HT-29 (cell line): ENCODE results near the gene C20orf173. TPM values are rescaled to one million over a fixed set of nuclear protein-coding genes. Genes with fewer than 3 reads are reported as not detected.
"Not testable (repeated sequence)": the region's sequence is repeated elsewhere in the genome, so short reads cannot be mapped to it uniquely, and the experiment has no call there.

ENCODE experiments used
- DNase-seq: peaks from one replicate; pipeline ENCODE4 v3.0.0-alpha.2; 2015; ENCODE audit warnings: low spot score
- total RNA-seq: library from RNA; depleted of rRNA; stranded (reverse); fragments of >200 nt; shearing (Covaris generic); gene quantifications from 2 replicates; pipeline ENCODE4 v1.2.3, GENCODE V29; 2014

C20orf173 gene
- total RNA-seq, 1 experiment from 2014 or later: not detected

DNA sequence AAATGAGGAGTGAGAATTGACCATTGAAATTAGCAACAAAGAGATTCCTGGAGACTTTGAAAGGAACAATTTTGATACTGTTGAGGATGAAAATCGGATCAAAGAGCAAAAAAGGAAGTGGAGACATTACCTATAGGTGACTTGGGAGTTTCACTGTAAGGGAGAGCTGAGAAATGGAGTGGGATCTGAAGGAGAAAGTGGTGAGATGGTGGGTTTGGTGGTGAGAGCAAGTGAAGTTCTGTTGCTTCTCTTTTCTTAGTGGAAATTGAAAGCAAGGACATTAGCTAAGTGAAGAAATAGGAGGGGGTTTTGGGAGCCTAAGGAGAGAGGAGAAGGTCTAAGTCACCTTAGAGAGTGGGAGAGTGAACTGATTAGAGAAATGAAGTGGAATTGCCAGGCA lies 16.7 kb upstream of the C20orf173 start:
- DNase-seq: no peak

DNA sequence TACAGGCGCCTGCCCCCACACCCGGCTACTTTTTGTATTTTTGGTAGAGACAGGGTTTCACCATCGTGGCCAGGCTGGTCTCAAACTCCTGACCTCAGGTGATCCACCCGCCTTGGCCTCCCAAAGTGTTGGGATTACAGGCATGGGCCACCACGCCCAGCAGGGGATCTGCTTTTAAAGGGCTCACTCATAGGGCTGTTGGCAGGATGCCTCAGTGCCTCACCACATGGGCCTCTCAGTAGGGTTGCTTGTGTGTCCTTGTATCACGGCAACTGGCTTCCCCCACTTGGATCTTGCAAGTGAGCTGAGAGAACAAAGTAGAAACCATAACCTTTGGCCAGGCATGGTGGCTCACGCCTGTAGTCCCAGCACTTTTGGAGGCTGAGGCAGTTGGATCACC lies 15.5 kb upstream of the C20orf173 start:
- not testable (repeated sequence) for DNase-seq

DNA sequence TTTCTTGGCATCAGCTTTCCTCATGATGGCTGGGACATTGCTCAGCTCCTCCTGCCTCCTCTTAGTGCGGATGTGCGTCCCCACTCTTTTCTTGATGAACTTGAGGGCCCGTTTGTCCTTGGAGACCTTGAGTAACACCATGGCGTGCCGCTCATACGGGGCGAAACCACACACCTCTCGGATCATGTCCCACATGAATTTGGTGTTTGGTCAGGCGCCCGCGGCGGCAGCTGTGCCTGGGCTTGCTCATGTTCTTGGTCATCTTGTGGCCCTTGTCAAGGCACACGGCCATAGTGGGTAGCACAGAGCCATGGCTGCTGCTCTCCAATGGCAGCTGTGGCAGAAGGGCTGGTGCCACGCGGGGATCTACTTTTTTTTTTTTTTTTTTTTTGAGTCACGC lies 15.0 kb upstream of the C20orf173 start:
- DNase-seq: no peak

DNA sequence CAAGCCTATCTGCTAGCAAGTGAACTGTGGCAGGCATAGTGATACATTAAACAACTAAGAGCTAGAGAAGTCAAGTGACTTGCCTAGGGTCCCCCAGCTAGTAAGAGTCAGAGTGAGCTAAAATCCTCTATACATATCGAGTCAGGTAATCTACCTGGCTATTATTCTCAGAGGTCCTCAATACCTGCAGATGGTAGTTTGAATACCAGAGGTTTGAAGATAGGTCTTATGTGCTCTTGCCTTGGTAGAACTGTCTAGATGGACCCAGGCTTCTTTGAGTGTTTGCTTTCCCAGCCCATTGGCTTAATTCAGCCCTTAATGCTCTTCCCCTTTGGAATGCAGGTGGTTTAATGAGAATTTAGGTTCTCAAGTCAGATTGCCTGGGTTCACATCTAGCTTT lies 13.5 kb upstream of the C20orf173 start:
- DNase-seq: no peak

DNA sequence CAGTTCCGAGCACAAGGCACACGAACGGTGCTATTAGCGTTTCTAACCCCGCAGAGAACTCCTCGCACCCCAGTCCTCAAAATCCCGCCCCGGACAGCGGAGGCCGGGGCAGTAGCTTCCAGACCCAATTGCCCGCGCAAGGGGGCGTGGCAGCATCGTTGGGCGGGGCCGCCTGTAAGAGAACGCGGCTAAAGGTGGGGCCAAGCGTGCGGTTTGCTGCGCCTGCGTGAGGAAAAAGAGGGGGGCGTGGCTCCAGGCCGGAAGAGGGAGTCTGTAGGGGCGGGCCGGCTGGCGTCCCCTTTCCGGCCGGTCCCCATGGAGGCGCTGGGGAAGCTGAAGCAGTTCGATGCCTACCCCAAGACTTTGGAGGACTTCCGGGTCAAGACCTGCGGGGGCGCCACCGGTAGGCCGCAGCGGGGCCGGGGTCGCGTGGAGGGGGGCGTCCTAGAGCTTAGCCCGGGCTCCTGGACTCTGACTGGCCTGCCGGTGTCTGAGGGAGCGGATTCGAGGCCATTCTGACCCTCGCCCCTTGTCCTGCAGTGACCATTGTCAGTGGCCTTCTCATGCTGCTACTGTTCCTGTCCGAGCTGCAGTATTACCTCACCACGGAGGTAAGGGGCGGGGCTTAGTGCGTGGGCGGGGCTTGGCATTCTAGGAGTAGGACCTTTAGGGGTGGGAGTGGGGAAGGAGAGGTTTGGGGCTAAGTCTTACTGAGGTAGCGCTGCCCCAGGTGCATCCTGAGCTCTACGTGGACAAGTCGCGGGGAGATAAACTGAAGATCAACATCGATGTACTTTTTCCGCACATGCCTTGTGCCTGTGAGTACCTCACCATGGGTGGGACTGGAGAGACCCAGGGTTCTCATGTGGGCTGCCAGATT lies 12.6 kb upstream of the C20orf173 start, which contains the start of gene ERGIC3:
Gene ERGIC3 (plus strand): TSS at position 296 of the 880 bp plus-strand sequence. CDS start 20 bp downstream, at position 316.
- peak; percentile 99 for DNase-seq

DNA sequence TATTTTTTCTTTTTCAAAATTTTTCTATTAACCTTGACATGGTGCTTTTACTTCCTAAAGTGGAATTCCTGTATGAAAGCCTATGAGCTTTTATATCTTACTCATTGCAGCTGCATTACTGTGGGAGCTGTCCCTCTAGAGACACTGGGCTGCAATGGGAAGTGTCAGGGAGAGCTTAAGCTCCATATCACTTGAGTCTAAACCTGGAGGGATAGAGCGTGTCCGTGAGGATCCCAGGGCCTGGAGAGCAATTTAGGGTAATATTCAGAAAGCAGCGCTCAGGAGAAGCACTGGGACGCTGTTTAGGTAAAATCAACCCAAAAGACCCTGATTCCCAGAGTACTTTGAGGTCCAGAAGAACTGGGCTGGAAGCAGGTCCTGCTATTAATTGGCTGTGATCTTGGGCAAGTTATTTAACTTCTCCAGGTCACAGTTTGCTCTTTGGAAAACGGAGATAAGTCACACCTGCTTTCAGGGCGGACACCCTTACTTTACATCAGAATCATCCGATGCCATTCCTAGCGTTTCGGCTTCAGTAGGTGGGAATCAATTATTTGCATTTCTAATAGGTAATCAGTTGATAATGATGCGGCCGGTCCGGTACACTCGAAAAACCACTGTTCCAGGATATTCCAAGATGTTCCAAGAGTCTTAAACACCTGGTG lies 11.8 kb upstream of the C20orf173 start:
- peak; percentile 34 for DNase-seq

DNA sequence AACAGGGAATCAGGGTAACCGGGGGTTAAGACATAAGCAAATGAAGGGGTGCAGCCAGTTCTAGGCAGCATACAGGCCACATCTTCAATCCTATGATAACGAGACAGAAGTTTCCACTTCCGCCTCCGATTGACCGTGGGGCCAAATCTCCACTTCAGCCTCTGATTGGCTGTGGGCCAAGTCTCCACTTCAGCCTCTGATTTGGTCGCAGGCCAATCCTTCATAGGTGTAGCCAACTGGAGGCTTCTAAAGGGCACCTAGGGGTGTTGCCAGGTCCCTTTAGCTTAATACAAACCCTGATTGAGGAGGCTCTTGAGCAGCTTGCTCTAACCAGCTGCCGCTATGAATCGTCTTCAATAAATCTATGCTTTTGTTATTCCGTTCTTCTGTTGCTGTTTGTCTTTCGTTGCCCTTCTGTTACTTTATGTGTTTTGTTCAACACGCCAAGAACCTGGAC lies 10.3 kb upstream of the C20orf173 start:
- peak; percentile 95 for DNase-seq

DNA sequence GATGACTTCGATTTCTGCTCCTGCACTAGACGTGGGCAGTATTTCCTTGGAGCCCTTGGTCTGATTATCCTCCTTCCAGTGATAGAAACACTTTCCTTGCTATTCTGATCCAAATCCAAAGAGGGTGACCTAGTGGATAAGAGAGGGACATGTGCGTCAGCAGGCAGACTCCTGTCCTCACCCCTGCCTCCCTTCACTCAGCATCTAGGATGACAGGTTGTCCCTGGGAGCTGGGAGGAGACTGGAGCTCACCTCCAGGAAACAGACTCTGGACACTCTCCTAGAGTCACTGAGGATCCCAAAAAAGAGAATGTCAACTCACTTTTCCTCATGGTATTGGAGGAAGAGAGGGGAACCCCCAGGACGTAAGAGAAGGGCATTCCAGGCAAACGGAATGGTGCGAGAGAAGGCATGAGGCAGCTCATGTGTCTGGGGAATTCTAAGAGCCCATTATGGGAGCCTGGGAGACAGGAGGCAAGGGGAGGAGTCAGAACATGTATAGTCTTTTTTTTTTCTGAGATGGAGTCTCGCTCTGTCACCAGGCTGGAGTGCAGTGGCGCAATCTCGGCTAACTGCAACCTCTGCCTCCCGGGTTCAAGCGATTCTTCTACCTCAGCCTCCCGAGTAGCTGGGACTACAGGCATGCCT lies 2.2 kb downstream of the C20orf173 start:
- no peak for DNase-seq

DNA sequence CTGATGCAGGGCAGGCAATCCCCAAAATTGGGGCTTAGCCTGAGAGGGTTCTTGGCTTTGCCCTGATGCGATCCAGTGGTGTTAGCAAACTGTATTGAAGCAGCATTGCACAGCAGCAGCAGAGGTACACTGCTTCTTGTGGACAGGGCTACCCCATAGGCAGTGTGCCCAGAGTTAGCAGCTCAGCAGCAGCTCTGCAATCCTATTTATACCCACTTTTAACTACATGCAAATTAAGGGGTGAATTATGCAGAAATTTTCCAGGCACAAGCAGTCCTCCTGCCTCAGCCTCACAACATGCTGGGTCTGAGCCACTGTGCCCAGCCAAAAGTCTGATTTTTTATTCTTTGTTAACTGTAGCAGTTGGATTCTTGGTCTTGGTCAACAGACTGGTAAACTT lies 3.8 kb downstream of the C20orf173 start:
- DNase-seq: no peak

DNA sequence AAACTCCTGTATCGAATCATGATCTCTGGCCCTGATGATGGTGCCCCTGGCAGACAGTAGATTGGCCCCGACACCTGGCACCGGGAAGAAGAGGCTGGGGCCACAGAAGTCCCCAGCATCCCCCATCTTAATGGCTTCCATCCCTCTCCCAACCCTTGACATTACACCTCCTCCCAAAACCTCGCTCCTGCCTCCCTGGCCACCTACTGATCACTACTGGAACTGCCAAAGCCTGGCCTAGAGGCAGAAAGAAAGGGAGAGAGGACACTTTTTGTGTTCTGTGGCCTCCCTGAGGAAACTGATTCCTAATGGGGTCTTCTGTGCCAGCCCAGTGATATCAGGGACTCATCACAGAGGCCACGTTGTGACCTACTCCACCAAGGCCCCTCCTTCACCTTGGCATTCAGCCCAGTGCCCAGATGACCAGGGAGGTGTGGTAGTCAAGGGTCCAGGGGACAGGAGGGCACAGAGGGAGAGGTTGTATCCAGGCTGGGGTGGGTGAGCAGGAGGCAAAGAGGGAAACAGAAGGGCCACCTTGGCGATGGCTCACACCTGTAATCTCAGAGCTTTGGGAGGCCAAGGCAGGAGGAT lies 6.1 kb downstream of the C20orf173 start:
- peak; percentile 77 for DNase-seq

DNA sequence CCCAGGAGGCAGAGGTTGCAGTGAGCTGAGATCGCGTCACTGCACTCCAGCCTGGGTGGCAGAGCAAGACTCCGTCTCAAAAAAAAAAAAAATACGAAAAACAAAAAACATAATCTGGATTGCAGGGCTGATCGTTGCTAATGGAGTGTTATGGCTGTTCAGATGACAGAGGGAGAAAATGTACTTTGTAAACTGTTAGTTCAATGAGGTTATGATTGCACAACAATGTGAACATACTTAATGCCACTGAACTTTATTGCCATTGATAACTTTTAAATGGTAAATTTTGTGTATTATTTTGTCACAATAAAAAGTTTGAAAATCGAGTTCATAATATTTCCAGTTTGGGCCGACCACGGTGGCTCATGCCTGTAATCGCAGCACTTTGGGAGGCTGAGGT lies 10.5 kb downstream of the C20orf173 start:
- no peak for DNase-seq

DNA sequence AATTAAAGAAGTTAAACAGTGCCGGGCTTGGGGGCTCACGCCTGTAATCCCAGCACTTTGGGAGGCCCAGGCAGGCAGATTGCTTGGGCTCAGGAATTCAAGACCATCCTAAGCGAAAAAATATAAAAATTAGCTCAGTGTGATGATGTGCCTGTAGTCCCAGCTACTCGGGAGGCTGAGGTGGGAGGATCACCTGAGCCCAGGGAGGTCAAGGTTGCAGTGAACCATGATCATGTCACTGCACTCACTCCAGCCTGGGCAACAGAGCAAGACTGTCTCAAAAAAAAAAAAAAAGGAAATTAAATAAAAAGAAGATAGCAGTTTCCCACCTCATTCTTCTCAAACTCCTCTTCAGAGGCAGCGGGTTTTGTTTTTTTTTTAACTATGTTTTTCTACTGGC lies 11.7 kb downstream of the C20orf173 start:
- DNase-seq: not testable (repeated sequence)

DNA sequence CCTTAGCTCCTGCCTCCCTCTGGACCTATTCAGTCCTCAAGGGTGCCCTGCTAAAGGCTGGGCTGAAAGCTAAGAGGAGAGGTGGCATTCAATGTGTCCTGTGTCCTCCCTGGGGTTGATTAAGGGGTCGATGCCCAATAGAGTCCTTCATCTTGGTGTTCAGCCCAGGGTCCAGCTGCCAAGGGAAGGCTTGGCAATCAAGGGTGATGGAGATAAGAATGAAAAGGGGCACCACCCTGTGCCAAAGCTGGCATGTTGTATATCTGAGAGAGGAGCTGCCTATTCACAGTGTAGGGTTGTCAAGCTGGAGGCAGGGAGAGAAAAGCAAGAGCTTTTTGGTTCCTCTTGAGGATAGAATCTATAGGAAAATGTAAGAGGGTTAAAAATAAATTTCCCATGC lies 12.3 kb downstream of the C20orf173 start:
- DNase-seq: no peak

DNA sequence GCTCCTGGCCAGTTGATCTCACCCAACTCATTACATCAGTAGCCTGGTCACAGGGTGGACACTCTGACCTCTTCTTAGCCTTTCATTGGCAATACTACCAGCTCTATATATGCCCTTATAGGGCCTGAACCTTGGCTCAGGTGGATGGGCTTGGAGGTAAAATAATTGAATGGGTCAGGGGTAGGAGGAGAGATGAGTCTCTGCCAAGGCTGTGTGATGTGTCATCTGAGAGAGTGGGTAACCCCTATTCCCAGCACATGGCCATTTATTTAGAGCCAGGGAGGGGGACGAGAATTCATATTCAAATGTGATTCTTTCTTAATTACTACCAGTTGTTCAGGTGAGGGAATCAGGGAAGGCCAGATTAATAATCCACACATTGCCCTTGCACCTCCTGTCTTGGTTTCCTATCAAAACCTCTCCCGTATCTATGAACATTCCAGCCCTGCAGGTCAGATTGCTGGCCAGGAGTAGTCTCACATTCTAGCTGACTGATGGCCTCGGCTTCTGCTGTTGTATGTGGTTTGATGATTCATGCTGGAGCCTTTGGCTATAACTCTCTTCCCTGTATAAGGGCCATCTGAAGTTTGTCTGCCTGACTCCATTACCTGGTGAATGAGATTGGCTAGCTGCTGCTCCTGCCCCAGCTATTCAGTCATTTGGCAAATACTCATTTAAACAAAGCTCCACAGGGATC lies 13.4 kb downstream of the C20orf173 start:
- DNase-seq: peak; percentile 91

DNA sequence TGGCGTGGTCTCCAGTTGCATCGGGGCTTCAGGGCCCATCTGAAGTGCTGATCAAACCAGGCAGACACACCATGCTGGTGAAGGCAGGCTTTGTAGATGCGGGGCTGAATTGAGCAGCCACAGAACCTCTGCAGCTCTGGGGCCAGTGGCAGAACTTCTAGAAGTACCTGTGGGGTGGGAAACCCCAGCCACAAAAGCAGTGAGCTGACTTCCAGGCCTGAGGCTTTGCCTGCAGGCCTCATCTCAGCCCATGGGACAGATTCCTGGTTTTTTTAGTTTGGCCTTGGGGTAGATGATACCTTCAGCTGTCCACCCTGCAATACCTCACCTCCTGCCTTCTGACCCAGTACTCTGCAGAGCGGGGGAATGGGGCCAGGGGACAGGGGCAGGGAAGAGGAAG lies 14.1 kb downstream of the C20orf173 start:
- DNase-seq: no peak

DNA sequence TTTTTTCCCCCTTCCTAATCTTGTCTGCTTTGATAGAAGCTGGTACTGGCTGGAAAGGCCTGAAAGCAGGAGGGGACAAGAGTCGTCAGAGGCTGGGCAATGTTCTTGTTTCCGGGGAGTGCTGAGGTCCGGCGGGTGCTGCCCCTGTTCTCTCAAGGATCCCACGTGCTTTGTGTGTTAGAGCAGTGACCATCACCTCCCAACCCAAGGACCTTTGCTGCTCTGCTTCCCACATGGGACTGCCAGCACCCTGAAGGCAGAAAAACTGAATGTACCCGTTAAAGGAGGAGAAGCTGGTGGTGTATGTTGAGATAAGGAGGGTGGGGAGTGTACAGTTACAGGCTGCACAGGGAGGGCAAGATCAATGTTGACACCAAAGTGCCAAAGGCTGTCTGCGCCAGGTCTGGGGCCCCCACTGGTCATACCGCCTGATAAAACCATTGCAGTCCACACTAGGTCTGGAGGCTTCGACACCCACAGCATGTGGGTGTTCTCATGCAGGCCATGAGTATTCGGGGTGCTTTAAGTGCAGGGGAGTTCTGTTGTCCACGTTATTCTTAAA lies 15.0 kb downstream of the C20orf173 start:
- no peak for DNase-seq

DNA sequence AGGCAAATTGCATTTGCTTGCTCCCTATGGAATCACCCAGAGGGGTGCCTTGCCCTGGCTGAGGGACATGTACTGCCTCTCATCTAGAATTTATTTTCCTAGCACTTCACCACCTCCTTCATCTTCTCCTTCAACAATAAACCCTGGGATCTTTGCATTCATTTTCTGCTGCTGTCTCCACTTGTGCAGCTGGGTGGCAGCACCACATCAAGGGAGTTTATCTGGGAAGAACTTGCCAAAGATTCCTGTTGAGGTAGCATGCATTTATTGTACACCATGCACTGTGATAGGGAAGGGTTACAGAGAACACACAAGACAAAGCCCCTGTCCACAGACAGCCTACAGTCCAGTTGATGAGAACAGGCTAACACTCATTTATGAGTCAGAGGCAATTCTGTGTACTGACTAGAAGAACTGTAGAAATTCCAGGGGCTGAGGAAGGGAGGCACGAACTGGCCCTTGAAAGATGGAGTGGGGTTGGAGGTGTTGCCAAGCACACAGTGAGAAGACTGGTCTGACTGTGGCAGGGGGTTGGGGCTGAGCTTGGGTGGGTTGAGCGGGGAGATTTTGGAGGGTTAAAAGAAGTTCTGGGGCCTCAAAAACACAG lies 17.5 kb downstream of the C20orf173 start:
- DNase-seq: peak; percentile 81

DNA sequence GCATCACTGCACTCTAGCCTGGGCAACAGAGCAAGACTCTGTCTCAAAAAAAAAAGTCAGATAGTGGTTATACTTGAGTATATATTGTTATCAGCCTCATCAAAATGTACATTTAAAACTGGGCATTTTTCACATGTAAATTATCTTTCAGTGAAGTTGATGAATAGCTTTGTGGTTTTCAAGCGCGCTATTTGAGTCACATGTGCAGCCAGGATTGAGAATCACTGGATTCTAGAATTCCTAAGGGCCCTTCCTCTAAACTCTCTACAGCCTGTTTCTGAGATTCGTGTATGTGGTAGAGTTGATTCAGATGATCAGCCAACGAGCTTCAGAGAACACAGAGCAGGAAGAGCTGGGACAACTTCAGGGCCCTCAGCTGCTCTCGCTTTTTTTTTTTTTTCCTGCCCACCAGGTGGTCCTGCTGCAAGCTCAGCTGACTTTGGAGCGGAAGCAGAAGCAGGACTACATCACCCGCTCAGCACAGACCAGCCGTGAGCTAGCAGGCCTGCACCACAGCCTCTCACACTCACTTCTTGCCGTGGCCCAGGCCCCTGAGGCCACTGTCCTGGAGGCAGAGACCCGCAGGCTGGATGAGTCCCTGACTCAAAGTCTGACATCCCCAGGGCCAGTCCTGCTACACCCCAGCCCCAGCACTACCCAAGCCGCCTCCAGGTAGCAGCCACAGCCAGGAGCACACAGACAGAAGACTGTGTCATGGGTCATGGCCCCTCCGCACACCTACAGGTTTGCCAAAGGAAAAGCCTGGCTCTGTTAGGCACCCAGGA lies 18.3 kb downstream of the C20orf173 start:
- no peak for DNase-seq

DNA sequence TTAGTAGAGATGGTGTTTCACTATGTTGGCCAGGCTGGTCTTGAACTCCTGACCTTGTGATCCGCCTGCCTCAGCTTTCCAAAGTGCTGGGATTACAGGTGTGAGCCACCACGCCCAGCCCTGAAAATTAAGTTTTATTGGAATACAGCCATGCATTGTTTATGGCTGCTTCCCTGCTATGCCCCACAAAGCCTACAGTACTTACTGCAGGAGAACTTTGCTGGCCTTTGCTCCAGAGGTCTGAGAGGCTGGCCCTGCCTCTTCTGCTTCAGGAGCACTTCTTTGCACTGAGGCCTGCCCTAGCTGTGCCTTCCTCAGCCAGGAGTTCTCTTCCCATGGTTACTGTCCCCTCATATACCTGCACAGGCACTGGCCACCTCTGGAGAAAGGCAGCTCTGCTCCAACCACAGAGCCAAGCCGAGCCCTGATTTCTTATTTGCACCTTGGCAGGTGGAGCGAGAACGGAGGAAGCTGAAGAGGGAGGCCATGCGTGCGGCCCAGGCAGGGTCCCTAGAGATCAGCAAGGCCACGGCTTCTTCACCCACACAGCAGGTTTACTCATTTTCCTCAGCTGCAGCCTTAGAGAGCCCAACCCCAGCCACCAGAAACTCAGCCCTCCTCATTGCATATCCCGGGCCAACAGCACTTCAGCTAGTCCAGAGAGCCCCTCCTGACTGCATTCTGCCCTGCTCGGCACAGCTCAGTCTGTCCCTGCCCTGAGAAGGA lies 20.8 kb downstream of the C20orf173 start:
- DNase-seq: no peak
